ENCODE measurements around the gene CYP26A1. TPM values are rescaled to one million over a fixed set of nuclear protein-coding genes. Genes with fewer than 3 reads are reported as not detected.

CYP26A1 gene
- total RNA-seq, 4 donors from 2014 or later: 0.89 TPM; not detected in 3

DNA sequence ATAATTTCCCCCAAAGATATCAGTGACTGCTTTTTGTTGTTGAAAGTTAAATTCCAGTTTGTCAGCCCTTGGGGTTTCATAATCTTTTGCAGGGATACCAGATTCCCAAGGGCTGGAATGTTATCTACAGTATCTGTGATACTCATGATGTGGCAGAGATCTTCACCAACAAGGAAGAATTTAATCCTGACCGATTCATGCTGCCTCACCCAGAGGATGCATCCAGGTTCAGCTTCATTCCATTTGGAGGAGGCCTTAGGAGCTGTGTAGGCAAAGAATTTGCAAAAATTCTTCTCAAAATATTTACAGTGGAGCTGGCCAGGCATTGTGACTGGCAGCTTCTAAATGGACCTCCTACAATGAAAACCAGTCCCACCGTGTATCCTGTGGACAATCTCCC, 3.2 kb downstream of the CYP26A1 start:
- TF ChIP-seq POLR2AphosphoS5 (IDR thresholded peaks at IDR 0.05): no peak
- TF ChIP-seq, protein P1, sequence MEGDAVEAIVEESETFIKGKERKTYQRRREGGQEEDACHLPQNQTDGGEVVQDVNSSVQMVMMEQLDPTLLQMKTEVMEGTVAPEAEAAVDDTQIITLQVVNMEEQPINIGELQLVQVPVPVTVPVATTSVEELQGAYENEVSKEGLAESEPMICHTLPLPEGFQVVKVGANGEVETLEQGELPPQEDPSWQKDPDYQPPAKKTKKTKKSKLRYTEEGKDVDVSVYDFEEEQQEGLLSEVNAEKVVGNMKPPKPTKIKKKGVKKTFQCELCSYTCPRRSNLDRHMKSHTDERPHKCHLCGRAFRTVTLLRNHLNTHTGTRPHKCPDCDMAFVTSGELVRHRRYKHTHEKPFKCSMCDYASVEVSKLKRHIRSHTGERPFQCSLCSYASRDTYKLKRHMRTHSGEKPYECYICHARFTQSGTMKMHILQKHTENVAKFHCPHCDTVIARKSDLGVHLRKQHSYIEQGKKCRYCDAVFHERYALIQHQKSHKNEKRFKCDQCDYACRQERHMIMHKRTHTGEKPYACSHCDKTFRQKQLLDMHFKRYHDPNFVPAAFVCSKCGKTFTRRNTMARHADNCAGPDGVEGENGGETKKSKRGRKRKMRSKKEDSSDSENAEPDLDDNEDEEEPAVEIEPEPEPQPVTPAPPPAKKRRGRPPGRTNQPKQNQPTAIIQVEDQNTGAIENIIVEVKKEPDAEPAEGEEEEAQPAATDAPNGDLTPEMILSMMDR (IDR thresholded peaks at IDR 0.05): no peak
- TF ChIP-seq EP300 (IDR thresholded peaks at IDR 0.05): no peak
- TF ChIP-seq POLR2A (IDR thresholded peaks at IDR 0.05): no peak
- H3K4me1 ChIP-seq: peaks cover 35% of the 10 kb centered on the region
- H3K27ac ChIP-seq: no peak overlapping the region
- DNase-seq (ENCODE audit: low spot score in 2 of 2): no peak
- WGBS: 45% methylated on average over 2 of the region's 2 CpGs
- no peak overlapping the region for H3K4me3 ChIP-seq
- peaks cover 72% of the 10 kb centered on the region for H3K27me3 ChIP-seq
- no peaks in the 10 kb centered on the region for H3K36me3 ChIP-seq
- no peaks in the 10 kb centered on the region for H3K9me3 ChIP-seq

GRCh38 chr10:93077860-93078337, 4.2 kb downstream of the CYP26A1 start:
- H3K4me3 ChIP-seq: no peak overlapping the region
- H3K27me3 ChIP-seq: peaks cover 62% of the 10 kb centered on the region
- TF ChIP-seq POLR2AphosphoS5 (IDR thresholded peaks at IDR 0.05): no peak
- no peak for TF ChIP-seq POLR2A (IDR thresholded peaks at IDR 0.05)
- TF ChIP-seq, protein P1 (IDR thresholded peaks at IDR 0.05): no peak
- no peak for TF ChIP-seq EP300 (IDR thresholded peaks at IDR 0.05)
- 81% methylated on average over 5 of the region's 5 CpGs for WGBS
- no peak for DNase-seq (ENCODE audit: low spot score in 2 of 2)
- H3K4me1 ChIP-seq: peaks cover 24% of the 10 kb centered on the region
- no peak overlapping the region for H3K27ac ChIP-seq
- no peaks in the 10 kb centered on the region for H3K9me3 ChIP-seq
- no peaks in the 10 kb centered on the region for H3K36me3 ChIP-seq

DNA sequence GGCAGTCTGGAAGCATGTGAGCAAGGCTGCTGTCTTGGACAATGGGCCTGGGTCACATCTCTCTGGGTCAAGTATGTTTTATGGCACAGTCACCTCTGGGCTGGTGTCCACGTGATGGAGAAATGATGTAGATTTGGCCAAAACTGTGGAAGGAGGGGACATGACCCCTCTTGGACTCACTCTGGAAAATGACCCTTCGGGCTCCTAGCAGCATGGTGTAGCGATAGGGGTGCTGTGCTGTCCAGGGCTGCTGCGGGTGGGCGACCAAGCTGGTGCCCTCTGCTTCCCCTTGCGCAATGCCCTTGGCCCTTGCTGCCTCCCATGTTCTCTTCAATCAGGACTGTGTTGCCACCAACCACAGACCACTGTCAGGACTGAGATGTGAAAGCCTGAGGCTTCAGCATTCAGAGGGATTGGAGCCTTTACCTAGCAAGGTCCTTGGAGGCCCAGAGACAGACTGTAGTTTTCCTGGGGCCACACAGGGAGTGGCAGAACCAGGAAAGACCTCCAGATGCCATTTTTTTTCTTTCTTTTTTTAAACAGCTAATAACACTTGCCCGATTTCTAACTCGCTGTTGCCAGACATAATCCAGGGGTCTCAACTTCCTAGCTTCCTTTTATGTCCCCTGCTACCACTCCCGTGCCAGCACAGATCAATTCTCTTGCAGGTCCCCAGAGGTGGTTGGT, 6.1 kb downstream of the CYP26A1 start:
- WGBS: 44% methylated on average over 9 of the region's 9 CpGs
- H3K9me3 ChIP-seq: no peaks in the 10 kb centered on the region
- no peak overlapping the region for H3K4me3 ChIP-seq
- H3K4me1 ChIP-seq: peaks cover 5% of the 10 kb centered on the region
- no peak for TF ChIP-seq POLR2A (IDR thresholded peaks at IDR 0.05)
- peaks cover 43% of the 10 kb centered on the region for H3K27me3 ChIP-seq
- DNase-seq (ENCODE audit: low spot score in 2 of 2): no peak
- H3K27ac ChIP-seq: no peak overlapping the region
- no peaks in the 10 kb centered on the region for H3K36me3 ChIP-seq

DNA sequence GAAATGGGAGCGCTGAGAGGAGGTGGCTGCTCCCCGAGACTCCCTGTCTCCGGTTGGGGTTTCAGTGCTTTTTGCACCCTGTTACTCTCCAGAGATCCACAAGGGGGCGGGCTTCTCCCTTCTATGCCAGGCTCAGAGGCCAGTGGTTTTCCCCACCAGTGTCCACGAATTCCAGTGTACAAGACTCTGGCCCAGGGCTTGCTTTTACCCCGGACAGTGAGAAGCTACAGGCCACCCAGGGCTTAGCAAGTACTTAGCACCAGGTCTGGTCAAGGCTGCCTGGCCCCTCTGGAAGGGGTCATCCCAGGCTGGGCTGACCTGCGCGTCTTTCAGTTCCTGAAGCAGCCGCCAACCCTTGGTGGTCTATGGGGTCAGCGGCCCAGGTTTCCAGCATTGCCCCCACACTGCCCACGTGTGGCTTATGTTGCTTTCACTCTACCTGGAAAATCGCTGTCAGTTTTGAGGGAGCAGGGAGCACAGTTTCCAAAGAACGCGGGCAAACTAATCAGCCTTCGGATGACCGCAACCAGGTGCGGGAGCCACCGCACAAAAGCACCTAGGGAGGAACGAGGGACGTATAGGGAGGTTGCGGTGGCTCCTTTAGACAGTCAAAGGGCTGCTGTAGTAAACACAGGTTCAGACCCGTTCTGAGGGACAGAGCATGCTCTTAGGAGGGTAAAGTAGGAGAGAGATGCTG, 6.8 kb downstream of the CYP26A1 start:
- TF ChIP-seq POLR2A (IDR thresholded peaks at IDR 0.05) (no peak), POLR2AphosphoS5 (IDR thresholded peaks at IDR 0.05) (no peak)
- TF ChIP-seq, protein P1 (IDR thresholded peaks at IDR 0.05): peak; percentile 43 to 67
- DNase-seq (ENCODE audit: low spot score in 2 of 2): no peak
- peaks cover 36% of the 10 kb centered on the region for H3K27me3 ChIP-seq
- WGBS: 43% methylated on average over 13 of the region's 22 CpGs
- no peak overlapping the region for H3K27ac ChIP-seq
- no peaks in the 10 kb centered on the region for H3K4me1 ChIP-seq
- no peaks in the 10 kb centered on the region for H3K36me3 ChIP-seq
- H3K4me3 ChIP-seq: no peak overlapping the region
- H3K9me3 ChIP-seq: no peaks in the 10 kb centered on the region

DNA sequence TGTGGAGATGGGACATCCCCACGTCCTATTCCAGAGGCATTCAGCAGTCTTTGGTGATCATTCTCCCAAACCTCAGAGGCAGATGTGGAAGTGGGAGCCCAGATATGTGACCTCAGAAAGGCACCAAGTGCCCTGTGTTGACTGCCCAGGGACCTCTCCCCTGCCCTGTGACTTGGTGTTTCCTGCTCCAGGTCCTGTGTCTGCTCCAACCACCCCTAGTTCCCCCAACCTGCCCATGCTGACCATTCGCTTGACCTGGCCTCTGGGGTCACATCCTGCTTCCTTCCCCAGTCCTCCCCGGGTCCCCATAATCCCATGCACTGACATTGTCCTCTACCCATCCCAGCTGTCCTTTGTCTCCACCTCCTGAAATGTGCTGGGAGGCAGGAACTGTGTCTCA, 7.6 kb downstream of the CYP26A1 start:
- Histone ChIP-seq H3K9me3 (no peaks in the 10 kb centered on the region), H3K36me3 (no peaks in the 10 kb centered on the region), H3K27ac (no peak overlapping the region), H3K4me1 (no peaks in the 10 kb centered on the region), H3K4me3 (no peak overlapping the region), H3K27me3 (peaks cover 28% of the 10 kb centered on the region)
- no peak for DNase-seq (ENCODE audit: low spot score in 2 of 2)
- TF ChIP-seq EP300 (IDR thresholded peaks at IDR 0.05): no peak
- no peak for TF ChIP-seq POLR2AphosphoS5 (IDR thresholded peaks at IDR 0.05)
- TF ChIP-seq, protein P1 (IDR thresholded peaks at IDR 0.05): no peak
- no peak for TF ChIP-seq POLR2A (IDR thresholded peaks at IDR 0.05)
- 62% methylated on average over 3 of the region's 3 CpGs for WGBS

Measured in suprapubic skin (tissue), 4 donors.